HUES6 (cell line): Measurements from ENCODE around the gene LDB3.
"Not testable (repeated sequence)": the region's sequence is repeated elsewhere in the genome, so short reads cannot be mapped to it uniquely, and the experiment has no call there.

ENCODE experiments used
- H3K27ac ChIP-seq: 2 replicates; pipeline ENCODE4 v1.7.0; 2013; ENCODE audit warnings: low read depth, mild to moderate bottlenecking, low read length, inconsistent platforms
- H3K27me3 ChIP-seq: 2 replicates; pipeline ENCODE4 v1.6.1; 2013; ENCODE audit warnings: low read length; ENCODE audit not compliant: control insufficient read depth, insufficient read depth
- H3K36me3 ChIP-seq: 2 replicates; pipeline ENCODE4 v1.6.1; 2013; ENCODE audit warnings: low read length; ENCODE audit not compliant: control insufficient read depth, insufficient read depth
- H3K4me1 ChIP-seq: 2 replicates; pipeline ENCODE4 v1.6.1; 2013; ENCODE audit warnings: low read length; ENCODE audit not compliant: control insufficient read depth, insufficient read depth
- H3K4me3 ChIP-seq: 2 replicates; pipeline ENCODE4 v1.5.1; 2013; ENCODE audit warnings: low read depth, low read length
- H3K9ac ChIP-seq: one replicate; pipeline ENCODE4 v1.6.1; 2013; ENCODE audit warnings: mild to moderate bottlenecking, low read length
- H3K9me3 ChIP-seq: 2 replicates; pipeline ENCODE4 v1.6.1; 2013; ENCODE audit warnings: low read depth, low read length; ENCODE audit not compliant: control insufficient read depth, insufficient read depth

The LDB3 gene

DNA sequence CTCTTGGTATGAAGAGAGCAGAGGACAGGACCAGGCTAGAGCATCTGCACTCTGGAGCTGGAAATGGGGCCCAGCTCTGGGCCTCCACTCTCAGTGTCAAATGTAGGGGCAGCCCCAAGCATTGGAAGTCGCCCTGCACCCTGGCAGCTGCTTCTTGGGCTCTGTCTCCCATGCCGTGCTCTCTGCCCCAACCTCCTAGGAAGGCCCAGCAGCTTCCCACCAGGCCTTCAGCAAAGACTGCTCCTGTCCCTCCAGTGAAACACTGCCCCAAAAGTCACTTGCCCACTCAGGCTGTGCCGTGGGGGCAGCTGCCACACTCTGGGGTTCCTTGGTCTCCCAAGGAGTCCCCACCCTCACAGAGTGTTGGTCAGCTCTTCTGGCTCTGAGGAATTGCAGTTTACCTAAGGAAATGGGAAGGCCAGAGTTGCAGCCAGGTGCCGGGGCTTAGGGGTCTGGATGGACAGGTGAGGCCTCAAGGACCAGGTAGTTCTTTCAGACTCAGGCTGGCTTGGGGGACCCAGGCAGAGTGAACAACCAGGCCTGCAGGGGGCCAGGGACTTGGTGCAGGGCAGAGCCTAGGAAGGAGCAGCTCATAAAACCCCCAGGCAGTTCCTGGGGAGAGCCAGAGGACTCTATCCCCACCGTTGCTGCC is 23.4 kb upstream of the LDB3 start:
- Histone ChIP-seq H3K27ac (no peak overlapping the region), H3K4me3 (no peak overlapping the region), H3K9ac (no peak overlapping the region), H3K27me3 (no peaks in the 10 kb centered on the region), H3K36me3 (no peaks in the 10 kb centered on the region), H3K4me1 (peaks cover 5% of the 10 kb centered on the region), H3K9me3 (0 out of 2 replicates have a peak, but pooled peaks cover 4% of the 10 kb centered on the region)

DNA sequence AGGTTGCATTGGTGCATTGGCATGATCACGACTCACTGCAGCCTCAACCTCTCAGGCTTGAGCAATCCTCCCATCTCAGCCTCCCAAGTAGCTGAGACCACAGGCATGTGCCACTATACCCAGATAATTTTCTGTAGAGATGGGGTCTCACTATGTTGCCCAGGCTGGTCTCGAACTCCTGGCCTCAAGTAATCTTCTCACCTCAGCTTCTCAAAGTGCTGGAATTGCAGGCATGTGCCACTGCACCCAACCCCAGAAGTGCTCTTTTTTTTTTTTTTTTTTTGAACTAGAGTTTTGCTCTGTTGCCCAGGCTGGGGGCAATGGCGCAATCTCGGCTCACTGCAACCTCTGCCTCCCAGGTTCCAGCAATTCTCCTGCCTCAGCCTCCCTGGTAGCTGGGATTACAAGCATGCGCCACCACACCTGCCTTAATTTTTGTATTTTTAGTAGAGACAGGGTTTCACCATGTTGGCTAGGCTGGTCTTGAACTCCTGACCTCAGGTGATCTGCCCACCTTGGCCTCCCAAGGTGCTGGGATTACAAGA is 22.6 kb upstream of the LDB3 start:
- H3K9me3 ChIP-seq, H3K4me1 ChIP-seq, H3K4me3 ChIP-seq, H3K27ac ChIP-seq, H3K27me3 ChIP-seq, H3K36me3 ChIP-seq, H3K9ac ChIP-seq: not testable (repeated sequence)

DNA sequence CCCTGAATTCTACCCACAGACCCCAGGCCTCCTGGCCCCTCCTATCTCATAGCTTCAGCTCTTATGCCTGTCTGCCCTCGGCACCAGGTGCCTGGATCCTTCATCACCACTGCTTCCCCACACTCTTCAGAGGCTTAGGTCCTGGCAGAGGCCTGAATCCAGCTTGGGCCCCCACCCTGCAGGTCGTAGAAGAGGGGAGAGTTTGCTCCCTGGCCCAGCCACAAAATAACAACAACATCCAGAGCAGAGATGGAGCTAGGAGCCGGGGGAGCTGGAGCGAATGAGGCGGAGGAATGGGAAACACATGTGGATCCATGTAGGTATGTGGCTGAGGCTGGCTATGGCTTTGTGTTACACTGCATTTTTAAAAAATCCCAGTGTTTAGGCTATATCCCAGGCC is 21.8 kb upstream of the LDB3 start:
- Histone ChIP-seq H3K9ac (no peak overlapping the region), H3K27me3 (0 out of 2 replicates have a peak, but pooled peaks cover 3% of the 10 kb centered on the region), H3K9me3 (0 out of 2 replicates have a peak, but pooled peaks cover 4% of the 10 kb centered on the region), H3K4me3 (no peak overlapping the region), H3K4me1 (peaks cover 5% of the 10 kb centered on the region), H3K27ac (no peak overlapping the region), H3K36me3 (no peaks in the 10 kb centered on the region)

DNA sequence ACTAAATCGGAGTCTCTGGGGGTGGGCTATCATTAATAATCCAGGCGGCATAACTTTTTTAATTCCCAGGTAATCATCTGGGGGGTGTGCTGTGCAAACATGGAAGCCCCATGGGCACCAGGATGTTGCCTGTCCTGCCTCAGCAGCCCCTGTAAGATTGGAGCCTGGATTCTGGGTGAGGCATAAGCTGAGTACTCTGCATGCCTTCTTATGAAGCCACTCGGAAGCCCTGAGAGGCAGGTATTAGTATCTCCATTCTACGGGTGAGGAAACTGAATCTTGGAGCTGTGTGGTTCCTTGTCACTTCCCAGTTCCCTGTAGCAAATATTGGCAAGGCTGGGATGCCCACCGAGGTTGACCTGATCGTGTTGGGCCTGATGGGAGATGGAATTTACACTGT is 21.4 kb upstream of the LDB3 start:
- no peak overlapping the region for H3K9ac ChIP-seq
- H3K9me3 ChIP-seq = 0 out of 2 replicates have a peak, but pooled peaks cover 4% of the 10 kb centered on the region
- H3K27me3 ChIP-seq = 0 out of 2 replicates have a peak, but pooled peaks cover 3% of the 10 kb centered on the region
- H3K4me3 ChIP-seq = no peak overlapping the region
- H3K27ac ChIP-seq = no peak overlapping the region
- H3K36me3 ChIP-seq = no peaks in the 10 kb centered on the region
- peaks cover 5% of the 10 kb centered on the region for H3K4me1 ChIP-seq

DNA sequence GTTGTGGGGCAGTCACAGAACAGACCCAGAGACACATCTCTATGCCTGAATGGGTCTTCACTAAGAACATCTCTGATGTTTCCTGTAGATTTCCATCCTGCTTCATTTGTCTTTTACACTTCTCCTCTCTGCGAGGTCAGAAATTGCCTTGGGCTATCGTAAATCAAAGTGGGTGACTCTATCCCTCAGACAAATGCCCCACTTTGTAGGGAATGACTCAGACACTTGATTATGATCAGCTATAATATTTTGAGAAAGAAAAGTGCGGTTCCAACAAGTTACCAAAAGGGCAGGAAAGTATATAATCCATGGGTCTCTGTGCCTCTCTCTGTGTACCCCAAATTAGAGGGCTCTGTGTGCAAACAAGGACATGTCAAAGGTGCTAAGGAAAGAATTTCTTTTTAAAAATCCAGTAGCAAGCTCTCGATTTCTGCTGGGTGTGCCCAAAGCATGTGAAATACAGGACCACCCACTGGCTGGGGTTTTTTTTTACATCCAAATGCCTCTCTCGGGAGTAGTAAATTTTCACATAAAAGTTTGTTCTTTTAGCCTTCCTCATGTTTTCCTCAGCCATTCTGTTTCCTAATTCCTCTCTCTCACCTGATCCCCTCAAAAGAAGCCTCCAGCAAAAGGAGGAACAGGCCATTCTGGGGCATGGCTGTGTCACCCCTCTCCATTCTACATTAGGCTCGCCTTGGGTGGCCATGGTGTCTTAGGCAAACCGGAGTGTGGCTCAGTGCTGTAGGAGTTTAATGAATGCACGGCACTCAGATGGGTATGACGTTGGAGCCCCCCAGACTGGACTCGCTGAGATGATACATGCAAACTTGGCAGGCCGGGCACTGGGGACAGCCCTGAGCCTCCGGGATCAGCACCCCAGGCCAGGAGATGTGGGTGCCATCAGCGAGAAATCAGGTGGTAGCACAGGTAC is 20.3 kb upstream of the LDB3 start:
- H3K27me3 ChIP-seq = 0 out of 2 replicates have a peak, but pooled peaks cover 3% of the 10 kb centered on the region
- H3K9me3 ChIP-seq = no peaks in the 10 kb centered on the region
- H3K9ac ChIP-seq = no peak overlapping the region
- no peak overlapping the region for H3K4me3 ChIP-seq
- H3K4me1 ChIP-seq = peaks cover 12% of the 10 kb centered on the region
- no peak overlapping the region for H3K27ac ChIP-seq
- H3K36me3 ChIP-seq = no peaks in the 10 kb centered on the region

- Histone ChIP-seq H3K27me3 (0 out of 2 replicates have a peak, but pooled peaks cover 3% of the 10 kb centered on the region), H3K9me3 (no peaks in the 10 kb centered on the region), H3K36me3 (no peaks in the 10 kb centered on the region), H3K4me1 (peaks cover 12% of the 10 kb centered on the region), H3K27ac (no peak overlapping the region), H3K4me3 (no peak overlapping the region), H3K9ac (no peak overlapping the region)
Observed at GRCh38 chr10:86648704-86649427, 19.4 kb upstream of the LDB3 start.

GRCh38 chr10:86649471-86650150 is 18.7 kb upstream of the LDB3 start:
- no peaks in the 10 kb centered on the region for H3K36me3 ChIP-seq
- H3K9ac ChIP-seq = no peak overlapping the region
- no peak overlapping the region for H3K27ac ChIP-seq
- H3K4me1 ChIP-seq = peaks cover 12% of the 10 kb centered on the region
- 0 out of 2 replicates have a peak, but pooled peaks cover 3% of the 10 kb centered on the region for H3K27me3 ChIP-seq
- no peaks in the 10 kb centered on the region for H3K9me3 ChIP-seq
- H3K4me3 ChIP-seq = no peak overlapping the region

- Histone ChIP-seq H3K27ac (no peak overlapping the region), H3K9ac (no peak overlapping the region), H3K27me3 (0 out of 2 replicates have a peak, but pooled peaks cover 3% of the 10 kb centered on the region), H3K36me3 (no peaks in the 10 kb centered on the region), H3K4me3 (no peak overlapping the region), H3K9me3 (no peaks in the 10 kb centered on the region), H3K4me1 (peaks cover 12% of the 10 kb centered on the region)
Observed at GRCh38 chr10:86650151-86650550, 18.2 kb upstream of the LDB3 start.

- Histone ChIP-seq H3K27ac (no peak overlapping the region), H3K4me3 (no peak overlapping the region), H3K36me3 (no peaks in the 10 kb centered on the region), H3K9me3 (no peaks in the 10 kb centered on the region), H3K27me3 (0 out of 2 replicates have a peak, but pooled peaks cover 3% of the 10 kb centered on the region), H3K4me1 (peaks cover 12% of the 10 kb centered on the region), H3K9ac (no peak overlapping the region)
Observed at GRCh38 chr10:86651021-86651471, 17.3 kb upstream of the LDB3 start.

GRCh38 chr10:86651631-86652331 is 16.5 kb upstream of the LDB3 start:
- Histone ChIP-seq H3K27ac (no peak overlapping the region), H3K9ac (no peak overlapping the region), H3K9me3 (no peaks in the 10 kb centered on the region), H3K4me3 (no peak overlapping the region), H3K27me3 (0 out of 2 replicates have a peak, but pooled peaks cover 3% of the 10 kb centered on the region), H3K4me1 (peaks cover 12% of the 10 kb centered on the region), H3K36me3 (no peaks in the 10 kb centered on the region)
